Gastrocnemius medialis (tissue), 4 donors: ENCODE results near the gene PARD3B. TPM values are rescaled to one million over a fixed set of nuclear protein-coding genes. Genes with fewer than 3 reads are reported as not detected.

ENCODE experiments used
- ATAC-seq, 2 donors: fragments of 150-250 bp; one replicate each; pipeline ENCODE4 v1.9.1; 2016
- DNase-seq, 2 donors: peaks; one replicate each; pipeline ENCODE4 v3.0.0-alpha.2; 2019
- H3K27ac ChIP-seq, 4 donors: fragments of 200-600 bp; sonication (generic); 1 replicate in 1 of 4; 2 replicates in 3 of 4; pipeline ENCODE4 v1.5.1; 2016 to 2018; ENCODE audit warnings: mild to moderate bottlenecking in 2 of 4, moderate library complexity in 1 of 4
- H3K27me3 ChIP-seq, 3 donors: fragments of 200-600 bp; sonication (generic) in 2 of 3; 1 replicate in 1 of 3; 2 replicates in 2 of 3; pipeline versions ENCODE4 v1.5.1 to v1.6.0; 2016 to 2019; ENCODE audit warnings: mild to moderate bottlenecking in 1 of 3, moderate library complexity in 1 of 3
- H3K36me3 ChIP-seq, 2 donors: fragments of 200-600 bp; sonication (generic) in 1 of 2; one replicate each; pipeline ENCODE4 v1.5.1; 2017 to 2018
- H3K4me1 ChIP-seq, 2 donors: fragments of 200-600 bp; sonication (generic) in 1 of 2; one replicate each; pipeline ENCODE4 v1.5.1; 2016 to 2017; ENCODE audit warnings: mild to moderate bottlenecking in 2 of 2
- H3K4me3 ChIP-seq, 4 donors: fragments of 200-600 bp; sonication (generic) in 3 of 4; 1 replicate in 1 of 4; 2 replicates in 3 of 4; pipeline ENCODE4 v1.5.1; 2016 to 2019; ENCODE audit warnings: mild to moderate bottlenecking in 2 of 4
- H3K9me3 ChIP-seq, 3 donors: fragments of 200-600 bp; sonication (generic) in 2 of 3; 1 replicate in 1 of 3; 2 replicates in 2 of 3; pipeline ENCODE4 v1.5.1; 2016 to 2019
- POLR2A ChIP-seq, 2 donors: fragments of 450-650 bp; IDR thresholded peaks; one replicate each; pipeline ENCODE4 v1.6.1; 2017; ENCODE audit warnings: antibody characterized with exemption in 2 of 2, mild to moderate bottlenecking in 2 of 2, moderate library complexity in 2 of 2
- in situ Hi-C, 4 donors: fragments of 200-750 bp; cut with MboI; loops; one replicate each; pipeline versions ENCODE4 v1.15.0 to v1.8.0; 2017; ENCODE audit warnings: low sequenced_read_pairs in 4 of 4
- intact Hi-C: fragments of 100-400 bp; cut with DNase I; formaldehyde crosslinking; loops from one replicate; pipeline ENCODE4 v1.15.1; 2023; ENCODE audit warnings: low total_unique reads
- total RNA-seq, 4 donors: library from RNA; depleted of rRNA; stranded (reverse); fragments of >200 nt; gene quantifications; one replicate each; pipeline versions ENCODE4 v1.1.0 to v1.2.3, GENCODE V29; 2016
- TF ChIP-seq, protein P1 (sequence below), 5 experiments: fragments of 450-650 bp in 3 of 5; fragments of 200-600 bp in 2 of 5; sonication (generic) in 2 of 5; IDR thresholded peaks in 4 of 5; conservative IDR thresholded peaks in 1 of 5; 1 replicate in 4 of 5; 2 replicates in 1 of 5; pipeline ENCODE4 v1.5.1; 2016 to 2019; ENCODE audit warnings: antibody characterized with exemption in 5 of 5, mild to moderate bottlenecking in 3 of 5, moderate library complexity in 3 of 5

The PARD3B gene
- total RNA-seq, 4 donors from 2014 or later = 2.2 to 15.5 (median 4.6) TPM

GRCh38 chr2:205060269-205060668 lies 515.0 kb downstream of the PARD3B start:
- Histone ChIP-seq H3K9me3 (no peaks in the 10 kb centered on the region), H3K4me1 (no peaks in the 10 kb centered on the region), H3K36me3 (no peaks in the 10 kb centered on the region), H3K27ac (no peak overlapping the region), H3K4me3 (no peak overlapping the region), H3K27me3 (no peaks in the 10 kb centered on the region)
- intact Hi-C loops = no loop called here
- DNase-seq = no peak
- in situ Hi-C loops = no loop called here
- TF ChIP-seq POLR2A (IDR thresholded peaks at IDR 0.05) = no peak
- TF ChIP-seq, protein P1, sequence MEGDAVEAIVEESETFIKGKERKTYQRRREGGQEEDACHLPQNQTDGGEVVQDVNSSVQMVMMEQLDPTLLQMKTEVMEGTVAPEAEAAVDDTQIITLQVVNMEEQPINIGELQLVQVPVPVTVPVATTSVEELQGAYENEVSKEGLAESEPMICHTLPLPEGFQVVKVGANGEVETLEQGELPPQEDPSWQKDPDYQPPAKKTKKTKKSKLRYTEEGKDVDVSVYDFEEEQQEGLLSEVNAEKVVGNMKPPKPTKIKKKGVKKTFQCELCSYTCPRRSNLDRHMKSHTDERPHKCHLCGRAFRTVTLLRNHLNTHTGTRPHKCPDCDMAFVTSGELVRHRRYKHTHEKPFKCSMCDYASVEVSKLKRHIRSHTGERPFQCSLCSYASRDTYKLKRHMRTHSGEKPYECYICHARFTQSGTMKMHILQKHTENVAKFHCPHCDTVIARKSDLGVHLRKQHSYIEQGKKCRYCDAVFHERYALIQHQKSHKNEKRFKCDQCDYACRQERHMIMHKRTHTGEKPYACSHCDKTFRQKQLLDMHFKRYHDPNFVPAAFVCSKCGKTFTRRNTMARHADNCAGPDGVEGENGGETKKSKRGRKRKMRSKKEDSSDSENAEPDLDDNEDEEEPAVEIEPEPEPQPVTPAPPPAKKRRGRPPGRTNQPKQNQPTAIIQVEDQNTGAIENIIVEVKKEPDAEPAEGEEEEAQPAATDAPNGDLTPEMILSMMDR (IDR thresholded peaks at IDR 0.05 in 4 of 5, conservative IDR thresholded peaks at IDR 0.05 in 1 of 5) = no peak
- no peak for ATAC-seq

DNA sequence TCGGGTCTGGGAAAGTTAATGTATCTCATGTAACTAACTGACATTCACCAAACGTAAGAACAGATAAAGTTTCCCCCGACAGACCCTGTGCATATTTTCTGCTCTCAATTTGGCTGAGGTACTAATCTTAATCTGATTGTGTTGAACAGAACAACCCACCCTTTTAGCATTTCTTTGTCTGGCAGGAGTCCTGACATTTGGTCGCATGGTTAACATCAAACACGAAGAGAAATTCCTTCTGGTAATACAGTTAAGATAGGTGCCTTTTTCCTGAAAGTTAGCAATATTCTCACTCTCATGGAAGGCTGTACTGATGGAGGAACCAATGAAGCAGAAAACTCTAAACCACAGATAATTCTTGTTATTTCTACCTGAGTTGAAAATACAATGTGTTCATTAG lies 520.8 kb downstream of the PARD3B start:
- Histone ChIP-seq H3K27ac (no peak overlapping the region), H3K36me3 (no peaks in the 10 kb centered on the region), H3K9me3 (no peaks in the 10 kb centered on the region), H3K4me1 (no peaks in the 10 kb centered on the region), H3K27me3 (no peaks in the 10 kb centered on the region), H3K4me3 (no peak overlapping the region)
- no peak for ATAC-seq
- DNase-seq = no peak
- TF ChIP-seq, protein P1 (IDR thresholded peaks at IDR 0.05 in 4 of 5, conservative IDR thresholded peaks at IDR 0.05 in 1 of 5) = no peak
- TF ChIP-seq POLR2A (IDR thresholded peaks at IDR 0.05) = no peak
- intact Hi-C loops = no loop called here
- in situ Hi-C loops = no loop called here

DNA sequence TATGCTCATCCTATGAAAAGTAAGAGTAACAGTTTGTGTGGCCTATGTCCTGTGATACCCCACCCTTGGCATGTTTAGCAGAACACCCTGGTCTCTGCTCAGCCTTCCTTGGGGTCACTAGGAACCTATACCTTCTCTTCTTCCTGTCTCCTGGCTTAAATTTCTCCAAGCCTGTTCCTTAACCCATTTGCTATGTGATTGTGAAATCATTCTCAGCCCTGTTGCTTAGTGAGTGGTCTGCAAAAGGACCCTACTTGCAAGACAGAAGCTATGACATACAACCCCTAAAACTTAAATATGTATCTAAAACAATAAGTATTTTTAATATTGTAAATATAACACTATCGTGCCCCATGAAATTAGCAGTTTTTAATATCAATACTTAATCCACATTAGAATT lies 524.7 kb downstream of the PARD3B start:
- no peak for DNase-seq
- no peak for ATAC-seq
- H3K4me3 ChIP-seq = no peak overlapping the region
- no peaks in the 10 kb centered on the region for H3K27me3 ChIP-seq
- intact Hi-C loops = no loop called here
- H3K36me3 ChIP-seq = no peaks in the 10 kb centered on the region
- no peak overlapping the region for H3K27ac ChIP-seq
- in situ Hi-C loops = no loop called here
- H3K4me1 ChIP-seq = no peaks in the 10 kb centered on the region
- no peaks in the 10 kb centered on the region for H3K9me3 ChIP-seq
- TF ChIP-seq, protein P1 (IDR thresholded peaks at IDR 0.05 in 4 of 5, conservative IDR thresholded peaks at IDR 0.05 in 1 of 5) = no peak
- TF ChIP-seq POLR2A (IDR thresholded peaks at IDR 0.05) = no peak

DNA sequence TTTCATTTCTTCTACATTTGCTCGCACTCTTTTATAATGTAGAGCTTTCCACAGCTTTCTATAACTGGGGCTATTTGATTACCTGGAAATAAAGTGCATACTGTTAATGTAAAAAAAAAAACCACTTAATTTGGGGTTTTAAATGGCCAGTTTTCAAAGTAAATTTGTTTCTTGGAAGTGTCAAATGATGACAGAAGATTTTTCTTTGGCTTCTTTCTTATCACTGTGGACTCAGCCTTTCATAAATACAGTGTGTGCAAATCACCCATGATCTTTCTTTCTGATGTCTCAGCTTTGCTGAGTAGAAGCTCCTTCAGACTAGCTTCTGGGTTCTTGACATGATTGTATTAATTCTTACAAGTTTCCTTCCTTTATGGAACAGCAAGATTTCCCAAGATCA lies 525.6 kb downstream of the PARD3B start:
- H3K27ac ChIP-seq = no peak overlapping the region
- no peaks in the 10 kb centered on the region for H3K36me3 ChIP-seq
- in situ Hi-C loops = no loop called here
- H3K4me3 ChIP-seq = no peak overlapping the region
- DNase-seq (no peak), ATAC-seq (no peak)
- intact Hi-C loops = no loop called here
- H3K27me3 ChIP-seq = no peaks in the 10 kb centered on the region
- TF ChIP-seq, protein P1 (IDR thresholded peaks at IDR 0.05 in 4 of 5, conservative IDR thresholded peaks at IDR 0.05 in 1 of 5) = no peak
- no peak for TF ChIP-seq POLR2A (IDR thresholded peaks at IDR 0.05)
- H3K4me1 ChIP-seq = no peaks in the 10 kb centered on the region
- no peaks in the 10 kb centered on the region for H3K9me3 ChIP-seq

DNA sequence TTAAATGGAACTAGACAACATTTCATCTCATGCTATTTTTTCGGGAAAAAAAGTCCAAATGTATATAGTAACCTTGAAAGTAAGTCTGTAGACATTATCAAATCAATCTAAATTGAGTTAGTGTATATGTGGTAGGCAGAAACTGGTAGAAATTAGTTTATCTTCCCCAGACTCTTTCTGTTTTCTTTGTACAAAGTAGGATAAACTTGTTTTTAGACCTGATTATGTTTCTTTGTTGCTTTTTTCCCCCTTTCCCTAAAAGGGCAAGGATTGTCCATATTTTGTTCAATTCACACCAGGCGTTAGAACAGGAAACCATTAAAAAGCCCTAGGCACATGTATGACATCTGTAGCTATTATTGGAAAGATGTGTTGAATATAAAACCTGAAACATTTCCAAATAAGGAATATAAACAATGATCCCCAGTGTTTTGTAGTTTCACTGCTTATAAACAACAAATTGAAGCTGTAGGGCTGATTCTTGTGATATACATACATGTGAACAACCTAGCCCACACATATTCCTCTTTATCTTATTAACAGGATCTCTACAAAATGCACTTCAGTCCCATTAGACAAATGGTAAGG lies 528.3 kb downstream of the PARD3B start:
- H3K36me3 ChIP-seq = no peaks in the 10 kb centered on the region
- TF ChIP-seq, protein P1 (IDR thresholded peaks at IDR 0.05 in 4 of 5, conservative IDR thresholded peaks at IDR 0.05 in 1 of 5) = no peak
- TF ChIP-seq POLR2A (IDR thresholded peaks at IDR 0.05) = no peak
- intact Hi-C loops = no loop called here
- no peaks in the 10 kb centered on the region for H3K9me3 ChIP-seq
- no peak for DNase-seq
- no peaks in the 10 kb centered on the region for H3K4me1 ChIP-seq
- H3K27ac ChIP-seq = no peak overlapping the region
- in situ Hi-C loops = no loop called here
- no peak for ATAC-seq
- H3K27me3 ChIP-seq = no peaks in the 10 kb centered on the region
- no peak overlapping the region for H3K4me3 ChIP-seq
